ENCODE data around the gene AHDC1.

The AHDC1 gene

GRCh38 chr1:27612718-27613117 is 8.8 kb upstream of the AHDC1 start:
- DNase-seq, result no peak

DNA sequence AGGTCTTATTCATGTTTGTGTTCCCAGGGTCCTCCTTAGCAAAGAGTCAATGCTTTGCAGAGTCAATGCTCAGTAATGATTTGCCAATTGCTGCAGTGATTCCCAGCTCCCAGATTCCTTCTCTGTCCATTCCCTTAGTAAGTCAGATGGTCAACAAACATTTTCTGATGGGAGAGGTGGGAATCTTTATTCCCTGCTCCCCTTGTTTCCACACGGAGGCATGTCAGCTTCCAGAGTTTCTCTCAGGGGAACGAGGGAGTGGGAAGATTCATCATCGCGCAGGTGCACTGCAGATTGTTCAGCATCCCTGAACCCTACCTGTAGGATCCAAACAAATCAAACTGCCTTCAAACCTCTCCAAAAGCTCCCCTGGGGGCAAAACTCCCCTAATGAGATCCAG is 7.5 kb upstream of the AHDC1 start:
- no peak for DNase-seq

- no peak for DNase-seq
These were observed 5.8 kb upstream of the AHDC1 start for GRCh38 chr1:27609618-27610240.

GRCh38 chr1:27609210-27609555 is 5.2 kb upstream of the AHDC1 start:
- peak; percentile 60 to 83 for DNase-seq

DNA sequence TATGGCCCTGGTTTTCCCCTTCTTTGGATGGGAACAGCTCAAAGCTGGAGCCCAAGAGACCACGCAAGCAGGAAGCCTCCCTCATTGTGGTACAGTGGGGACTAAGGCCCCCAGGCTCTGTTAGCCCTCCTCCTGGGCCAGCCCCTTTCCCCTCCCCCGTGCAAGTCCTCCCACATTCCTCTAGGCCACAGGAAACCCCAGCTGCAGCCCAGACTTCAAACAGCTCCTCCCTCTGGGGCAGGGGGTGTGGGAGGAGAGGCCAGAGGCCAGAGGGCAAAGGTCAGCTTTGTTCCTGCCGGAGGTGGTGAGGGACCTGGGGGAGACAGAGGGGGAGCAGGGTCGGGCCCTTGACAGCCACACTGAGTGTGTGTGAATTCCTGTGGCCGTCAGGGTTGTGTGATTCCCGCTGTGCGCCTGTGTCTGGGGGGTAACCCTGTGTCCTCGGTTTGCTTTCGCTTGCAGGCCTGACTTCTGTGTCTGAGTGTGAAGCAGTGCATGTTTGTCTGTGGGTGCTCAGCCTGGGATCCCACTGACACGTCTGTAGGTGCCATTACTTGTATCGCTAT is 3.4 kb upstream of the AHDC1 start:
- DNase-seq, result peak in 1 of 2 donors; percentile 43

DNA sequence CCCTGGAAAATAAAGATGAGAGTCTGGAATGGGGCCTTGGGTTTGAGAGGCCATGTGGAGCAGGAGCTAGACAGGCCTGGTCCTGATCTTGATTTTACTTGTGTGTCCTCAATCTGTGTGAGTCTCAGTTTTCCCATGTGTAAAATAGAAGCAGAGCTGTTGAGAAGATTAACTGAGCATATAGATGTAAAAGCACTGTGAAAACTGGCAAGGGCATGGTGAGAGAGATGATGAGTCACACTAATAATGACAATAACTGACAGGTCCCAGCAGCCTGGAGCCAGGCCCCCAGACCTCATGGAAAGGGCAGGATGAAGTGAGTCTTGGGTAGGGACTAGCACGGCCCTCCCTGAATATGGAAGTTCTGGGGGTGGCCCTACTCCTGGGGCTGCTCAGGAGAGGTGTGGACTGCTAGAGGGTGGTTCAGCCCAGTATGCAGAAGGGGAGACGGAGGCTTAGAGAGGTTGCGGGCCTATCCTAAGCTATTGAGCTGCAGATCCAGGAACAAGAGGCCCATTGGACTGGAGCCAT is 2.8 kb upstream of the AHDC1 start:
- DNase-seq, result no peak

- peak in 1 of 2 donors; percentile 46 for DNase-seq
These were observed 2.1 kb upstream of the AHDC1 start for GRCh38 chr1:27605796-27606707.

- DNase-seq, result no peak
These were observed 1.4 kb upstream of the AHDC1 start for GRCh38 chr1:27605300-27605766.

DNA sequence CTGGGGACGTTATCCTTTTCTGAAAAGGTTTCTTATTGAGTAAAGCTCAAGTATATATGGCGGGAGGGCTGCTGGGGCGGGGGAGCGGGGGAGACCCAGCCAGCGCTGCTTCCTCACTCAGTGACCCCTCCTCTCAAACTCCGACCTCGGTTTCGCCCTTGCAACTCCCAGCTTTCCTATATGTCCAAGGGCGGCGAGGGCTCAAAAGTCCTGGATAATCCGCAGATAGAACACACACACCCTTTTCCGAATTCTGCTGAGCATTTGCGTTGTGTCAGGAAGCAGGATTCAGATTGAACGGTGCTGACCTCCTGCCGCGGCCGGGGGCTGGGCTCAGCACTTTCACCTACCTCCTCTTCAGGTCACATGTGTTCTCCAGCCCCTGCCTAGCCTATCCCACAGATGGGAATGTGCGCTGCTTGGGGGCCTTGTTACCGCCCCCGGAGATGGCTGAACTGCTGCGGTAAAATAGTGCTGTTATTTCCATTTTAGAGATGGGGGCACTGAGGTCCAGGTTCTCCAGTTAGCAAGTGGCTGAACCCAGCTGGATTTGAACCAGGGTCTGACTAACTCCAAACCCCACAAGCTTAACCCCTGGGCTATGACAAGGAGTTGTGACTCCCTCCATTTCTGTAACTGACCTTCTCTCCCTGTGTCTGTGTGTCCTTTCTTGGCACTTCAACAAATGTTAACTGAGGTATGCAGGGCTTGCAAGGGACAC is 795 bp upstream of the AHDC1 start:
- no peak for DNase-seq

GRCh38 chr1:27603309-27603680 is 649 bp downstream of the AHDC1 start:
- DNase-seq, result no peak

- DNase-seq, result no peak
These were observed 1.3 kb downstream of the AHDC1 start for GRCh38 chr1:27602462-27603308.

- no peak for DNase-seq
These were observed 2.0 kb downstream of the AHDC1 start for GRCh38 chr1:27601771-27602461.

DNA sequence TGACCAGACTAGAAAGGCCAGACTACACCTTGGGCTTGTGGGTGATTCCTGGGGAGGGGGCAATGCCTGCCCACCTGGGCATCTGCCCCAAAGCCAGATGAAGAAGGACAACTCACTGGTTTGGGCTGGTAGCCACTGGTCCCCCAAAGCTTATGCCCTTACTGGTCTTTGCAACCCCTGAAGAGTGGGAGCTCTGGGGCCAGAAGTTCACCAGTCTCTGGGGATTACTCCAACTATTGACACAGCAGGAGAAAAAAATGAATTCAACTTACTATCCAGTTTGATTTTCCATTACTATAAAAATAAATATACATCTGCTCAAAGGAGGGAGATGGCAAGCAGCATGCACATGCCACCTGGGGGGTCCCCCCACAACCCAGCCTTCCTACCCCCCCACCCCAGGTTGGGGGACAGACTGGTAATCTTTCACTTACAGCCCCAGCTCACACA is 2.6 kb downstream of the AHDC1 start:
- DNase-seq, result no peak

- DNase-seq, result no peak
These were observed 3.3 kb downstream of the AHDC1 start for GRCh38 chr1:27600498-27601175.

DNA sequence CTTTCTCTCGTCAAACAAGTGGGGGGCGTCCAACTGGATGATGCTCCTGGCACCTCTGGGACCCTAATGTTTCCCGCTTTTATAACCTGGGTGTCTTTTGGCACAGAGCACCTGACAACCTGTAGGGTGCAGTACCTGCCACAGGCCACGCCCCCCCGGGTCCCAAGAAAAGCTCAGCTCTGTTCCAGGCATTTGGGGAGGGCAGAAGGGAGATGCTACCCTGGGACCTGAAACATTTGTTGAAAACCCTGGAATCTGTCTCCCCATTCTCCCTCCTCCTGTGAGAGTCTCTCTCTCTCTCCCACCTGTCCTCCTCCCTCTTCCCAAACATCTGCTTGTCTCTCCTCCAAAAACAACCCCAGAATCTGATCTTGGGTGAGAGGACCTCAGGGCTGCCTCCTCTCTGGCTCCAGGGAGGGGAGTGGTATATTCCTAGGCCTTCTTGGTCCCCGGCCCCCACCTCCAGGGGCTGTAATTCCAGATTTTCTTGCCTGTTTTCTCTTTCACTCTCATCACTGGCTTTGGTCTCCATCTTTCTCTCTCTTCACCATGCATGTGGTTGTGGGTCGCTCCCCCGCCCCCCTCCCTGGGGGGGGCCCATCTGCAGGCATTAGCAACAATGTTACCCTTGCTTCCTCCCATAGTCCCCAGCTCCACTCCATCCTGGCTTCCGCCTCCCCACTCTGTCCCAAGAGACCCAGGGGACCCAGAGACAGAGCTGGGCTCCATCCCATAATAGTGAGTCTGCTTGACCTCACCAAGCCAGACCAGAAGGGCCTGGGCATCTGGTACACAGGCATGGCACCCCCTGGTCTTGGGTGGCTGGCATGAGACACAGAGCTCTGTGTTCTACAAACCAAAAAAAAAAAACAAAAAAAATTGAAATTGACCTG is 4.1 kb downstream of the AHDC1 start:
- no peak for DNase-seq

GRCh38 chr1:27598902-27599528 is 4.9 kb downstream of the AHDC1 start:
- DNase-seq, result no peak

DNA sequence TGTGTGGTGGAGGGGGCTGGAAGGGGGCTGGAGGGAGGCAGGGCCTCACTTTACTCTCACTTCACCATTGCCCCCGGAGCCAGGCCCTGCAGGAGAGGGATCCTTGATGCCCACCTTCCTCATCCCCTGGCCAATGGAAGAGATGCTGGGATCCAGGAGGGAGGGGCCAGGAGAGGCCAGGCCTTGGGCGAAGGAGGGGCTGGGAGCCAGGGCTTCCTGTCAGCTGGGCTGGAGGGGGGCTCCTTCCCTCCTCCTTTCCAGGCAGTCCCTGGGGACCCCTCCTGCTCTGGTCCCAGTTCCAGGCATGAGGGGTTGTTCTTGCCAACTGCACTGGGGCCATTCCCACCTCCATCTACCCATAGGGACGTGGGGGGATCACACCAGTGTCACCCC is 5.7 kb downstream of the AHDC1 start:
- no peak for DNase-seq

DNA sequence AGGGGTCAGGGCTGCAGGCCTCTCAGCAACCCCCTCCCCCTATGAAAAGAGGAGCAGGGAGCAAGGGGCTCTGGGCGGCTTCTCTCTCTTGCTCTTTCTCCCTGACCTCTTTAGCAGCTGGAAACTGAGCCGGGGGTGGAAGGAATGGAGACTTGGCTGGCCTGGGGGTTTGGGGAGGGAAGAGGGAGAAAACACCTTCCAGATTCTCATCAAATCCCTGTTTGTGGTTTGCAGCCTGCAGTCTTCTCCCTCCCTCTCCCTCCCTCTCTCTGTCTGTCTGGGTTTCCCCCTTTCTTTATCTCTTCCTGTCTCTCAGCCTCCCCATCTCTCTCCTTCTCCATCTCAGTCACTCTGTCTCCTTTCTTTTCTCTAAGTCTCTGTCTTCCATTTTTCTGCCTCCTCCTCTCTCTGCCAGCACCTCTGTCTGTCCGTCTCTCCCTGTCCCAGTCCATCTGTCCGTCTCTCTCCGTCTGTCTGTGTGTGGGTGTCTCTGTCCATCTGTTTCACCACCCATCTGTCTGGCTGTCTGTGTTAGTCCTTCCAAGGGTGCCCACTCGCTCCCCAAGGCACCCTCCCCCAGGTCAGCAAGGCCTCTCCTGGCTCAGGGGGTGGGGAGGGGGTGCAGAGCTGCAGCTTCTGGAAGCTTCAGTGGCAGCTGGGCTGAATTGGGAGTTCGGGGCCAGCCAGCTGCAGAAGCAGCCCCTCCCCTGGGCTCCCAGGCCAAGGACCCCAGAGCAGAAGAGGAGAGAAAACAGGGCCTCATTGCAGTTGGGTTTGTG is 6.2 kb downstream of the AHDC1 start:
- DNase-seq, result no peak
